Natural killer cell (primary cell): Measurements from ENCODE around the gene ATP10A. TPM values are rescaled to one million over a fixed set of nuclear protein-coding genes. Genes with fewer than 3 reads are reported as not detected.

Source experiments
- ATAC-seq, 3 donors: fragments of 150-1000 bp in 2 of 3; fragments of 200-7000 bp in 1 of 3; cut with Tn5 transposase; 1 replicate in 1 of 3; 2 replicates in 2 of 3; pipeline ENCODE4 v1.10.0; 2021; ENCODE audit warnings: mild to moderate bottlenecking in 2 of 3, moderate library complexity in 2 of 3
- DNase-seq, 2 donors: peaks; one replicate each; pipeline versions ENCODE4 v3.0.0 to v3.0.0-alpha.2; 2013 to 2021; ENCODE audit warnings: mixed read lengths in 1 of 2
- H3K27ac ChIP-seq: one replicate; pipeline ENCODE4 v1.5.1; 2013; ENCODE audit warnings: mild to moderate bottlenecking, low read length
- H3K27me3 ChIP-seq: one replicate; pipeline ENCODE4 v1.6.1; 2013; ENCODE audit warnings: low read length; ENCODE audit not compliant: control insufficient read depth, insufficient read depth
- H3K36me3 ChIP-seq: one replicate; pipeline ENCODE4 v1.6.1; 2013; ENCODE audit warnings: low read length; ENCODE audit not compliant: control insufficient read depth, insufficient read depth
- H3K4me1 ChIP-seq: one replicate; pipeline ENCODE4 v1.6.1; 2013; ENCODE audit warnings: low read length; ENCODE audit not compliant: control insufficient read depth, insufficient read depth
- H3K4me3 ChIP-seq: one replicate; pipeline ENCODE4 v1.5.1; 2013; ENCODE audit warnings: low read length
- H3K9me3 ChIP-seq: one replicate; pipeline ENCODE4 v1.6.1; 2013; ENCODE audit warnings: low read length; ENCODE audit not compliant: control insufficient read depth, insufficient read depth
- H3K27ac Mint-ChIP-seq, 2 donors: one replicate each; pipeline ENCODE4 v1.8.0; 2022; ENCODE audit warnings: mild to moderate bottlenecking in 2 of 2, mixed read lengths in 2 of 2, moderate library complexity in 1 of 2
- H3K27me3 Mint-ChIP-seq, 2 donors: one replicate each; pipeline ENCODE4 v1.8.0; 2022; ENCODE audit warnings: low read depth in 2 of 2, mixed read lengths in 2 of 2
- H3K36me3 Mint-ChIP-seq: one replicate; pipeline ENCODE4 v1.8.0; 2022; ENCODE audit warnings: mixed read lengths
- H3K4me1 Mint-ChIP-seq, 2 donors: one replicate each; pipeline ENCODE4 v1.8.0; 2022; ENCODE audit warnings: mixed read lengths in 2 of 2
- H3K4me3 Mint-ChIP-seq: one replicate; pipeline ENCODE4 v1.8.0; 2022; ENCODE audit warnings: mild to moderate bottlenecking, moderate library complexity, mixed read lengths
- H3K9me3 Mint-ChIP-seq, 2 donors: one replicate each; pipeline ENCODE4 v1.8.0; 2022; ENCODE audit warnings: mixed read lengths in 2 of 2
- WGBS: methylation state at CpG from one replicate; pipeline ENCODE4 v1.1.7; 2013; ENCODE audit warnings: missing lambda C conversion rate; ENCODE audit not compliant: insufficient coverage; 5-methylcytosine and 5-hydroxymethylcytosine counted together
- intact Hi-C: fragments of 100-400 bp; cut with micrococcal nuclease; formaldehyde crosslinking; loops from one replicate; pipeline ENCODE4 v1.14.2; 2022
- total RNA-seq, 4 donors: library from RNA; stranded (reverse); fragments of 120-200 nt in 1 of 4; gene quantifications; one replicate each; pipeline versions ENCODE4 v1.2.3 to v1.2.4, GENCODE V29; 2013 to 2022
- TF ChIP-seq, protein P1 (sequence below): fragments of 200-600 bp; IDR thresholded peaks from one replicate; pipeline ENCODE4 v1.8.0; 2022; ENCODE audit warnings: antibody characterized with exemption

The ATP10A gene
- total RNA-seq, 3 donors from 2014 or later (not counting 1 experiment from before 2014, with no cell fraction given): 50.1 to 67.0 (median 51.2) TPM

DNA sequence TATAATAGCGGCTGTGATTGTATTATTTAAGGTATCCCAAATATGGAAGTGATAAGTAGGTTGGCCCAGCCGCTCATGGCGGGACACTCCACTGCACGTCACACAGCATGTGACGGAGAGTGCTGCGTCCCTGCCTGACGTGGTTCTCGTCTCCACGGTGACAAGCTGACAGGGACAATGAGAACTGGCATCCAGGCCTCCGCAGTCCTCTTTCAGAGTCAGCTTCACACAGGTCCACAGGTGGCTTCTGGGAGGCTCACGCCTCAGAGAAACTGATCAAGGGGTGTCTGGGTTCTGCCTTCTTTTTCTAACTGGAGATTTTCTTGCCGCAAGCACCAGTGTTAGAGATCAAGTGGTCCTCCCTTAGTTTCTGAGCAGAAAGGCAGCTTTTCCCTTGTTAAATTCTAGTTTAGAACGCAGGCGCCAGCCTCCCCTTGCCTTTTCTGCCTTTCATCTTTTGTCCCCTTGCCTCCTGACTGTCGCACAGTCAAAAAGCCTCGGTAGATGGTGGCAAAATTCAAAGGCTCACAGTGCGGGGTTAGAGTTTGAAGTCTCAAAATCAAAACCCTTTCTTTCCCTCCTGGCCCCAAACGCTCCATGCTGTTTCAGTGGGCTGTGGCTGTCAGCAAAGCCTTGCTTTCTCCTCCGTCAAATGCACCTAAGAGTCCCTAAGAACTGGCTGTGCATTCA is 120.9 kb downstream of the ATP10A start:
- no peak for ATAC-seq
- no peak overlapping the region for H3K4me3 ChIP-seq
- Mint-ChIP-seq H3K36me3 (no peaks in the 10 kb centered on the region), H3K4me1 (peaks cover 52 to 53% of the 10 kb centered on the region in 2 donors), H3K4me3 (no peak overlapping the region), H3K27me3 (no peaks in the 10 kb centered on the region), H3K9me3 (no peaks in the 10 kb centered on the region), H3K27ac (no peak overlapping the region)
- H3K27me3 ChIP-seq: no peaks in the 10 kb centered on the region
- no peak overlapping the region for H3K27ac ChIP-seq
- no peaks in the 10 kb centered on the region for H3K9me3 ChIP-seq
- no peak for DNase-seq
- intact Hi-C loops: no loop called here
- no peaks in the 10 kb centered on the region for H3K36me3 ChIP-seq
- H3K4me1 ChIP-seq: peaks cover 16% of the 10 kb centered on the region
- 89% methylated on average over 19 of the region's 19 CpGs for WGBS
- TF ChIP-seq, protein P1, sequence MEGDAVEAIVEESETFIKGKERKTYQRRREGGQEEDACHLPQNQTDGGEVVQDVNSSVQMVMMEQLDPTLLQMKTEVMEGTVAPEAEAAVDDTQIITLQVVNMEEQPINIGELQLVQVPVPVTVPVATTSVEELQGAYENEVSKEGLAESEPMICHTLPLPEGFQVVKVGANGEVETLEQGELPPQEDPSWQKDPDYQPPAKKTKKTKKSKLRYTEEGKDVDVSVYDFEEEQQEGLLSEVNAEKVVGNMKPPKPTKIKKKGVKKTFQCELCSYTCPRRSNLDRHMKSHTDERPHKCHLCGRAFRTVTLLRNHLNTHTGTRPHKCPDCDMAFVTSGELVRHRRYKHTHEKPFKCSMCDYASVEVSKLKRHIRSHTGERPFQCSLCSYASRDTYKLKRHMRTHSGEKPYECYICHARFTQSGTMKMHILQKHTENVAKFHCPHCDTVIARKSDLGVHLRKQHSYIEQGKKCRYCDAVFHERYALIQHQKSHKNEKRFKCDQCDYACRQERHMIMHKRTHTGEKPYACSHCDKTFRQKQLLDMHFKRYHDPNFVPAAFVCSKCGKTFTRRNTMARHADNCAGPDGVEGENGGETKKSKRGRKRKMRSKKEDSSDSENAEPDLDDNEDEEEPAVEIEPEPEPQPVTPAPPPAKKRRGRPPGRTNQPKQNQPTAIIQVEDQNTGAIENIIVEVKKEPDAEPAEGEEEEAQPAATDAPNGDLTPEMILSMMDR: no peak

DNA sequence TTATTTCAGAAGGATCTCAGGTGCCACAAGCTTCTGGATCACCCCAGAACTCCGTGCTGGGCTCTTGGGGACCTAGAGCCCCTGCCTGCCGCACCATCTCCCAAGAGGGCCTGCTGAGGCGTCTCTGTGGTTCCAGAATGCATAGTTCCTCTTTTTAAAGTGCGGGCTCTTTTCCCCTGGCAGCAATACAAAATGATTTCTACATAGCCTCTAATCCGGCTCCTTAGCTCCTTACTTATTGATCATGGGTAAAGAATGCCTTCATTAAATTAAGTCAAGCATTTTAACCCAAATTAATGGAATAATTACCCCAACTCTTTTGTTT is 121.9 kb downstream of the ATP10A start:
- TF ChIP-seq, protein P1: no peak
- Mint-ChIP-seq H3K4me3 (no peak overlapping the region), H3K27me3 (no peaks in the 10 kb centered on the region), H3K27ac (no peak overlapping the region), H3K4me1 (peaks cover 57 to 60% of the 10 kb centered on the region in 2 donors), H3K9me3 (no peaks in the 10 kb centered on the region), H3K36me3 (no peaks in the 10 kb centered on the region)
- Histone ChIP-seq H3K27me3 (no peaks in the 10 kb centered on the region), H3K36me3 (no peaks in the 10 kb centered on the region), H3K4me3 (no peak overlapping the region), H3K27ac (no peak overlapping the region), H3K4me1 (peaks cover 16% of the 10 kb centered on the region), H3K9me3 (no peaks in the 10 kb centered on the region)
- no peak for ATAC-seq
- intact Hi-C loops: no loop called here
- WGBS: 35% methylated on average over 4 of the region's 5 CpGs
- no peak for DNase-seq

DNA sequence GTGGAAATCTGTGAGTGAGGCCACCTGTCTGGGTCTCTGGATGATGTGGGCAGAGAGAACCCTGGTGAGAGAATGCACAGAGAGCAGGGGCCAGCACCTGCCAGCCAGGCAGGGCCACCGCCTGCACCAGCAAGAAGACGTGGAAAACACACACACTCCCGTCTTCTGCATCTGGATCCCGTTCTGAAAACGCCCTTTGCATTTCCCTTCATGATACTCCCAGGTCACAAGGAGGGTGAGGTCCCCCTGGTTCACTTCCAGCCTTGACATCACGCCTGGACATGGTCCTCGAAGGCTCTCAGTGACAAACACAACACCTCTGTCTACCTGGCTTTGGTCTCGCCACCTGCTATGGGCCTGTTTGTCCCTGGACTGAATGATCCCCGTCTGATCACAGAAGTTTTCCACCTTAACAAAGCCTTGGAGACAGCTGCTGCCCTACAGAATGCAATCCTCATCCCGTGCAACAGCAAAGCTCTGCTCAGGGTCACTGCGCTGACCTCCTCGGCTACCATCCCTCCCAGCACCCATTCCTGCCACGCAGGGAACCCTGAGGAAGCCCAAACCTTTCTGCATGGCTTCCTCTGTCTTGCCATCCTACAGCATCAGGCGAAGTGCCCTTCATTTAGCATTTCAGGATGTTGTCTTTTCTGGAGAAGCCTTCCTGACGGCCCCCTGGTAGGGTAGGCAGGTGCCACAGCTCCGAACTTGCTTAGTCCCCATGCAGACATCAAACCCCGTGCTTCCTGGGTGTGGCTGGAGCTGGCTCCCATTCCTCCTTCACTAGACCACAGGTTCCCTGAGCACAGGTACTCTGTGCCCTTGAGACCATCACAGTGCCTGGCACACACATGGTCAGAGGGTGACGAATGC is 122.5 kb downstream of the ATP10A start:
- H3K4me3 Mint-ChIP-seq: no peak overlapping the region
- no peak overlapping the region for H3K27ac ChIP-seq
- peaks cover 54 to 57% of the 10 kb centered on the region in 2 donors for H3K4me1 Mint-ChIP-seq
- intact Hi-C loops: loop anchor here (1.0 kb wide), 1 partner anchor 194 kb away; no protein-coding TSS in a partner anchor
- 79% methylated on average over 18 of the region's 18 CpGs for WGBS
- no peak overlapping the region for H3K4me3 ChIP-seq
- no peaks in the 10 kb centered on the region for H3K9me3 ChIP-seq
- peaks cover 1% of the 10 kb centered on the region for H3K36me3 Mint-ChIP-seq
- H3K27ac Mint-ChIP-seq: no peak overlapping the region
- no peaks in the 10 kb centered on the region for H3K9me3 Mint-ChIP-seq
- no peak for ATAC-seq
- H3K4me1 ChIP-seq: peaks cover 16% of the 10 kb centered on the region
- no peaks in the 10 kb centered on the region for H3K36me3 ChIP-seq
- no peaks in the 10 kb centered on the region for H3K27me3 ChIP-seq
- no peak for DNase-seq
- H3K27me3 Mint-ChIP-seq: no peaks in the 10 kb centered on the region
- TF ChIP-seq, protein P1: no peak
